H1 (cell line): ENCODE results near the gene RHOG. TPM values are rescaled to one million over a fixed set of nuclear protein-coding genes. Genes with fewer than 3 reads are reported as not detected.

Experiments
- CTCF ChIA-PET: fragments of 300-600 bp; sonication (Branson Sonifier 250); formaldehyde crosslinking; loops from one replicate; lab custom pipeline; 2021; ENCODE audit not compliant: partially characterized antibody; lab: Charles Lee
- POLR2A ChIA-PET: fragments of 300-600 bp; sonication (Branson Sonifier 250); formaldehyde crosslinking; loops from one replicate; lab custom pipeline; 2021; ENCODE audit warnings: inconsistent platforms; ENCODE audit not compliant: partially characterized antibody; lab: Charles Lee
- DNase-seq, 2 experiments: peaks; one replicate each; pipeline versions ENCODE4 v3.0.0 to v3.0.0-alpha.2; 2010 to 2022; ENCODE audit warnings: low spot score in 2 of 2, low read depth in 1 of 2, mixed read lengths in 1 of 2
- FAIRE-seq: peaks from 2 replicates; lab custom pipeline; 2011; peaks lifted over from hg19 to GRCh38; lab: Jason Lieb, UNC
- H2AFZ ChIP-seq: 2 replicates; pipeline ENCODE4 v1.8.1; 2012; ENCODE audit warnings: low read length, inconsistent platforms
- H2AK5ac ChIP-seq: 2 replicates; pipeline ENCODE4 v1.6.1; 2013; ENCODE audit warnings: low read depth, low read length
- H2BK120ac ChIP-seq: replicated peaks from 2 replicates; pipeline ENCODE3; 2013; ENCODE audit warnings: low read depth, low read length, inconsistent platforms
- H2BK12ac ChIP-seq: 2 replicates; pipeline ENCODE4 v1.6.1; 2013; ENCODE audit warnings: low read depth, low read length
- H2BK15ac ChIP-seq: 2 replicates; pipeline ENCODE4 v1.6.1; 2013; ENCODE audit warnings: low read length
- H2BK20ac ChIP-seq: 2 replicates; pipeline ENCODE4 v1.6.1; 2013; ENCODE audit warnings: low read length
- H2BK5ac ChIP-seq: 2 replicates; pipeline ENCODE4 v1.6.1; 2013; ENCODE audit warnings: low read depth, low read length
- H3K14ac ChIP-seq: 2 replicates; pipeline ENCODE4 v1.6.1; 2013; ENCODE audit warnings: inconsistent platforms; ENCODE audit not compliant: insufficient read length
- H3K18ac ChIP-seq: 2 replicates; pipeline ENCODE4 v1.6.1; 2013; ENCODE audit warnings: low read length; ENCODE audit errors: extremely low read depth
- H3K23ac ChIP-seq: 2 replicates; pipeline ENCODE4 v1.6.1; 2013; ENCODE audit warnings: inconsistent platforms; ENCODE audit not compliant: insufficient read length
- H3K23me2 ChIP-seq: 2 replicates; pipeline ENCODE4 v1.6.1; 2013; ENCODE audit warnings: low read depth, low read length
- H3K27ac ChIP-seq: 2 replicates; pipeline ENCODE4 v1.6.1; 2011; ENCODE audit warnings: low read depth, low read length, inconsistent platforms
- H3K27me3 ChIP-seq, 4 experiments: replicated peaks in 1 of 4; 1 replicate in 1 of 4; 2 replicates in 3 of 4; pipeline versions ENCODE4 v1.6.1 to v1.8.1; 2011 to 2013; ENCODE audit warnings: low read length in 3 of 4, mild to moderate bottlenecking in 3 of 4, inconsistent platforms in 2 of 4, mixed read lengths in 2 of 4, moderate library complexity in 1 of 4; ENCODE audit not compliant: control insufficient read depth in 3 of 4, insufficient read depth in 3 of 4; ENCODE audit errors: extremely low read depth in 1 of 4
- H3K36me3 ChIP-seq, 4 experiments: 2 replicates each; pipeline versions ENCODE4 v1.6.1 to v1.8.1; 2011 to 2013; ENCODE audit warnings: mild to moderate bottlenecking in 4 of 4, low read length in 3 of 4, moderate library complexity in 2 of 4, control low read depth in 1 of 4, inconsistent platforms in 1 of 4; ENCODE audit not compliant: insufficient read depth in 4 of 4, control insufficient read depth in 2 of 4
- H3K4ac ChIP-seq: replicated peaks from 2 replicates; pipeline ENCODE3; 2013; ENCODE audit warnings: low read length, low read depth, mixed read lengths, inconsistent platforms; ENCODE audit not compliant: insufficient read length
- H3K4me1 ChIP-seq, 4 experiments: replicated peaks in 1 of 4; 1 replicate in 1 of 4; 2 replicates in 3 of 4; pipeline versions ENCODE4 v1.6.1 to v1.8.1; 2011 to 2013; ENCODE audit warnings: low read length in 3 of 4, inconsistent platforms in 2 of 4, mixed read lengths in 1 of 4; ENCODE audit not compliant: insufficient read depth in 4 of 4, control insufficient read depth in 3 of 4
- H3K4me2 ChIP-seq, 2 experiments: 2 replicates each; pipeline versions ENCODE4 v1.6.1 to v1.8.1; 2011 to 2013; ENCODE audit warnings: low read depth in 2 of 2, low read length in 2 of 2, control low read depth in 1 of 2, inconsistent platforms in 1 of 2, mild to moderate bottlenecking in 1 of 2; ENCODE audit not compliant: insufficient read depth in 1 of 2
- H3K4me3 ChIP-seq, 4 experiments: fragments of 200-600, 300-600 bp in 1 of 4; sonication (generic), shearing (Covaris generic), sonication (Bioruptor Twin) in 1 of 4; 2 replicates each; pipeline versions ENCODE4 v1.5.1 to v1.8.1; 2011 to 2016; ENCODE audit warnings: low read length in 4 of 4, low read depth in 3 of 4, control low read depth in 2 of 4, inconsistent platforms in 2 of 4, mild to moderate bottlenecking in 2 of 4, mixed read lengths in 1 of 4, moderate library complexity in 1 of 4; ENCODE audit not compliant: insufficient read depth in 2 of 4; ENCODE audit errors: extremely low read depth in 1 of 4
- H3K56ac ChIP-seq: replicated peaks from 2 replicates; pipeline ENCODE3; 2013; ENCODE audit warnings: low read depth, mild to moderate bottlenecking, mixed read lengths, low read length, inconsistent platforms; ENCODE audit not compliant: insufficient read length
- H3K79me1 ChIP-seq: 2 replicates; pipeline ENCODE4 v1.6.1; 2013; ENCODE audit warnings: low read depth, low read length, control low read depth
- H3K79me2 ChIP-seq, 2 experiments: 2 replicates each; pipeline versions ENCODE4 v1.6.1 to v1.8.1; 2012 to 2013; ENCODE audit warnings: low read length in 2 of 2, mild to moderate bottlenecking in 2 of 2, inconsistent platforms in 1 of 2; ENCODE audit not compliant: insufficient read depth in 2 of 2, control insufficient read depth in 1 of 2
- H3K9ac ChIP-seq, 4 experiments: replicated peaks in 1 of 4; 1 replicate in 1 of 4; 2 replicates in 3 of 4; pipeline versions ENCODE4 v1.6.1 to v1.8.1; 2011 to 2013; ENCODE audit warnings: low read depth in 3 of 4, low read length in 3 of 4, control low read depth in 2 of 4, mild to moderate bottlenecking in 2 of 4, moderate library complexity in 2 of 4, inconsistent platforms in 1 of 4; ENCODE audit errors: extremely low read depth in 1 of 4
- H3K9me3 ChIP-seq, 2 experiments: 2 replicates each; pipeline versions ENCODE4 v1.6.1 to v1.8.1; 2012 to 2013; ENCODE audit warnings: mild to moderate bottlenecking in 2 of 2, moderate library complexity in 2 of 2, control low read depth in 1 of 2, inconsistent platforms in 1 of 2, low read depth in 1 of 2, low read length in 1 of 2, mixed read lengths in 1 of 2; ENCODE audit not compliant: insufficient read depth in 2 of 2
- H4K20me1 ChIP-seq, 2 experiments: replicated peaks in 1 of 2; 2 replicates each; pipeline versions ENCODE3 to v1.8.1; 2011 to 2013; ENCODE audit warnings: inconsistent platforms in 2 of 2, low read length in 2 of 2, mild to moderate bottlenecking in 1 of 2; ENCODE audit not compliant: insufficient read depth in 2 of 2, control insufficient read depth in 1 of 2
- H4K5ac ChIP-seq: 2 replicates; pipeline ENCODE4 v1.6.1; 2013; ENCODE audit warnings: low read length, low read depth, mixed read lengths, inconsistent platforms; ENCODE audit not compliant: insufficient read length
- H4K8ac ChIP-seq: 2 replicates; pipeline ENCODE4 v1.8.0; 2013; ENCODE audit warnings: mild to moderate bottlenecking, moderate library complexity, low read length, inconsistent platforms; ENCODE audit not compliant: insufficient read depth; ENCODE audit errors: extremely low read depth
- H4K91ac ChIP-seq: replicated peaks from 2 replicates; pipeline ENCODE3; 2013; ENCODE audit warnings: low read length, mixed read lengths, inconsistent platforms; ENCODE audit not compliant: insufficient read length
- JUND ChIP-seq: IDR thresholded peaks from 2 replicates; pipeline ENCODE4 v1.6.1; 2011; ENCODE audit warnings: mild to moderate bottlenecking, improper control_type of control experiment, low read length
- NANOG ChIP-seq: IDR thresholded peaks from 2 replicates; pipeline ENCODE4 v1.6.1; 2011; ENCODE audit warnings: low read length, low read depth, mild to moderate bottlenecking, inconsistent platforms; ENCODE audit not compliant: insufficient read depth, poor library complexity, severe bottlenecking
- RNF2 ChIP-seq: fragments of 200-900, 300-1000 bp; sonication (generic); IDR thresholded peaks from 2 replicates; pipeline ENCODE4 v1.7.1; 2016; ENCODE audit warnings: borderline replicate concordance, low read depth, mild to moderate bottlenecking, antibody characterized with exemption, low read length; ENCODE audit not compliant: poor library complexity, severe bottlenecking; ENCODE audit errors: missing control alignments
- TAF1 ChIP-seq: IDR thresholded peaks from 2 replicates; pipeline ENCODE4 v1.6.1; 2011; ENCODE audit warnings: mild to moderate bottlenecking, low read depth, low read length
- WGBS, 2 experiments: shearing (Covaris generic) in 1 of 2; methylation state at CpG; one replicate each; pipeline versions ENCODE4 v1.1.6 to v1.1.7; 2013 to 2015; ENCODE audit warnings: low lambda C conversion rate in 2 of 2, mixed read lengths in 2 of 2, inconsistent platforms in 1 of 2, low coverage in 1 of 2, missing lambda C conversion rate in 1 of 2; ENCODE audit not compliant: insufficient replicate concordance in 2 of 2, insufficient coverage in 1 of 2, insufficient read length in 1 of 2; ENCODE audit errors: extremely low coverage in 1 of 2, missing lambda C conversion rate in 1 of 2; 5-methylcytosine and 5-hydroxymethylcytosine counted together
- polyA plus RNA-seq, 7 experiments: library from polyadenylated mRNA; depleted of rRNA in 3 of 7; stranded (reverse) in 5 of 7; unstranded in 2 of 7; fragments of >200 nt in 5 of 7; fragments of 200-250 nt in 2 of 7; gene quantifications; 1 replicate in 5 of 7; 2 replicates in 1 of 7; 4 replicates in 1 of 7; pipeline versions ENCODE4 v1.2.1 to v1.2.3, GENCODE V29; 2011 to 2013; ENCODE audit warnings: missing spikeins in 2 of 7, mixed read lengths in 2 of 7
- total RNA-seq: library from RNA; stranded (reverse); fragmentation: NEBNext Ultra II Directional; extraction: Animal tissue kit (Norgen Biotek cat#: 25700); gene quantifications from 2 replicates; pipeline ENCODE4 v1.2.1, GENCODE V29; 2021

Gene RHOG
- total and polyA plus RNA-seq, 2 of the 8 experiments (the other 6 are each of a cell fraction or from before 2014, with no cell fraction given), result 28.3 to 69.6 TPM

DNA sequence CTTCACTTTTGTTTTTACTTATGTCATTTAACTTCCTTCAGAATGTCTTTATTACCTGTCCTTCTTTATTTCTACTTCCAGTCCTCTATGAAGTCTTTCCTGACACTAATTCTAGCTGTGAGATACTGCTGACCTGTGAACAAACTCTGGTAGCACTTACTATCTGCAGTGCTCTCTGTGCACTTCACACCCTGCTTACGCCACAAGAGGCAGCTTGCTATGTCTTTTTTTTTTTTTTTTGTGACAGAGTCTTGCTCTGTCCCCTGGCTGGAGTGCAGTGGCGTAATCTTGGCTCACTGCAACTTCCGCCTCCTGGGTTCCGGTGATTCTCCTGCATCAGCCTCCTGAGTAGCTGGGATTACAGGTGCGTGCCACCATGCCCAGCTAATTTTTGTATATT, 25.4 kb upstream of the RHOG start:
- Histone ChIP-seq H3K79me2 (no peaks in the 10 kb centered on the region), H3K27me3 (no peaks in the 10 kb centered on the region)

More for the DNA sequence above, 25.4 kb upstream of the RHOG start:
- H3K14ac ChIP-seq, result no peak overlapping the region
- H3K4ac ChIP-seq, result no peak overlapping the region
- no peak overlapping the region for H2BK120ac ChIP-seq
- DNase-seq (no peak), FAIRE-seq (no peak)
- TF ChIP-seq NANOG, result no peak
- TF ChIP-seq JUND, result no peak
- no peak for TF ChIP-seq TAF1
- no peak for TF ChIP-seq RNF2
- H2BK15ac ChIP-seq, result no peak overlapping the region
- H3K23me2 ChIP-seq, result no peaks in the 10 kb centered on the region
- no peak overlapping the region for H2BK12ac ChIP-seq
- H4K5ac ChIP-seq, result no peak overlapping the region
- WGBS, 2 experiments, result 96% methylated on average over 4 of the region's 5 CpGs; no CpG with 5 or more reads in 1 of the 2 experiments
- peaks cover 2% of the 10 kb centered on the region; the same call in 1 of the 2 replicates for H3K79me1 ChIP-seq
- H2AK5ac ChIP-seq, result no peak overlapping the region
- H4K8ac ChIP-seq, result no peak overlapping the region
- no peak overlapping the region for H4K91ac ChIP-seq
- H3K27ac ChIP-seq, result no peak overlapping the region
- ChIA-PET POLR2A (no interaction called here), CTCF (interaction anchor here (0.6 to 10.7 kb wide), 5 partner anchors 11 to 1819 kb away, joined by 3 to 73 read pairs (median 3); partner anchors contain the start of genes RHOG and STIM1)
- peaks cover 0 to 7% (median 4%) of the 10 kb centered on the region in 4 experiments; a peak in 4 of 7 replicates for H3K4me1 ChIP-seq
- peaks cover 2 to 3% of the 10 kb centered on the region in 2 experiments for H4K20me1 ChIP-seq
- no peaks in the 10 kb centered on the region for H3K9me3 ChIP-seq
- no peak overlapping the region for H3K18ac ChIP-seq
- H3K36me3 ChIP-seq, result no peaks in the 10 kb centered on the region
- H3K56ac ChIP-seq, result no peak overlapping the region
- no peak overlapping the region for H2BK20ac ChIP-seq
- H3K4me2 ChIP-seq, result no peak overlapping the region
- no peak overlapping the region for H3K23ac ChIP-seq
- H2AFZ ChIP-seq, result no peak overlapping the region
- H2BK5ac ChIP-seq, result no peak overlapping the region
- no peak overlapping the region for H3K9ac ChIP-seq
- no peak overlapping the region for H3K4me3 ChIP-seq
